ENCODE data around the gene LMNTD2.

LMNTD2 gene, protein sequence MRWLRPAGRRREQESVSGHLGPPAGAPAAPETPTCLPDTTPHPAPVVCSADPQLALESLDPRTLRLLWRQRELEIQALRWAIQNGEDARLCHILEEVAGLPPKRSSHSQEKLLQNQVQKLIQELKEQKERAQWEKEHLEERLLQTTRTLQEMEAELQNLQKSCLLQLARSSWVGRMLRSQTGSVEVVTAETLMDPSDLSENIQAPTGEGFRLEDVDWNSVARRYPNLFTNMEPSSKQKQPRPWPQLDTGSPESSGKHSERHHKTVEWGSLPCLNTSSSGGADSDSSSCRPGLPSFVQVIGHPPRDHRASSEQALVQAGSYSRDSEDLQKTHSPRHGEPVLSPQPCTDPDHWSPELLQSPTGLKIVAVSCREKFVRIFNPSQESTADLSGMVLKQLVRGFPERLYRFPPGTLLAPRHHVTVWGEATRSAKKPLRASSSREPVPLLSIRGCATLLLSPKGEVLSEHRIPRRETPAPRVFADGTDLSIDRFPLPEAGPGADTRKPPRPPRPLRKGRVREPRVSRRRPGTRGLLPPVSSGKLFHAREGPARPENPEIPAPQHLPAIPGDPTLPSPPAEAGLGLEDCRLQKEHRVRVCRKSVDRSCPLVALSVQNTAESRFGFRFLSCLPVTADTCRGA

DNA sequence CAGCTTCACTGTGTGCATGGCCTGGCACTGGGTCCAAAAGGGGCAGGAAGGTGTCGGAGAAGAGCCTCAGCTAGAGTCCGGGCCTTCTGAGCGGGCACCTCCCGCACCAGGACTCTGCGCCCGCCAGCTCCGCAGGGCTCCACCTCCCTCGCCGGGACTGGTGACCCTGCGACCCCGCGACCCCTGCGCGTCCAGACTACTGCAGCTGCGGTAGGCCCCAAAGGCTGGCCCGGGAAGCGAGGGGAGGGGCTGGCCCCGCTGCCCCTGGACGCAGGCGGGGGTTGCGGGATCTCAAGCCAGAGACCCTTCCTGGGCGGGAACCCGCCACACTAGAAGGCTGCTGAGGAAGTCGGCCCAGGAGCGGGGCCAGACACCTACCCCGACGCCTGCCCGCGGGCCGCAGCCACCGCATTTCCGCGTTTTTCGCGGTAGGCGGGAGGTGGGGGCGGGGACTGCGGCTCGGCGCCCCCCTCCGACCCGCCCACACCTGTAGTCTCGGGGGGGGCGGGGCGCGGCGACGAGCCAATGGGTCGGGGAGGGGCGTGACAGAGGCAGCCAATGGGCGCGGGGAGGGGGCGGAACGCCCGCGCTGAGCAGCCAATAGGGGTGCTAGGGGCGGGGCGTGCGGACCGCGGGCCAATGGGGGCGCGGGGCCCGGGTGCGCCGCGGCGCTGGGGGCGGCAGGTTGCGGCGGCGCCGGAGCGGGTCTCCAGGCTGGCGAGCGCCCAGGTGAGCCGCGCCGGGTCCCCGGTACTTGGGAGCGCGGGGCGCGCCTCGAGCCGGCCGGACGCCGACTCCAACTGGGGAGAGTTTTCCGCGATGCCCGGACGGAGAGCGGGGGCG lies at the start of gene LMNTD2, which contains the start of gene RASSF7:
TSS of gene LMNTD2 (minus strand) at position 434 of the 843 bp plus-strand sequence. CDS start at position 412, 22 bp downstream.
TSS of gene RASSF7 (plus strand) at position 666 of the 843 bp plus-strand sequence. CDS start 799 bp downstream, outside the sequence.
- peak; percentile 81 to 94 for DNase-seq

DNA sequence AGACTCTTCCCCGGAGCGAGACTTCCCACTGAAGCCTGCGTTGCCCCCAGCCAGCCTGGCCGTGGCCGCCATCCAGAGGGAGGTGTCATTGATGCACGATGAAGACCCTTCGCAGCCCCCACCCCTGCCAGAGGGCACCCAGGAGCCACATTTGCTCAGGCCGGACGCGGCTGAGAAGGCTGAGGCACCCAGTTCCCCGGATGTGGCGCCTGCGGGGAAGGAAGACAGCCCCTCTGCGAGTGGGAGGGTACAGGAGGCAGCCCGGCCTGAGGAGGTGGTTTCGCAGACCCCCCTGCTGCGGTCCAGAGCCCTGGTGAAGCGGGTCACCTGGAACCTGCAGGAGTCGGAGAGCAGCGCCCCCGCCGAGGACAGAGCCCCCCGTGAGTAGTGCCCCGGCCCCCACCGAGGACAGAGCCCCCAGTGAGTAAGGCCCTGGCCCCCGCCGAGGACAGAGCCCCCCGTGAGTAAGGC lies 48.8 kb upstream of the LMNTD2 start:
- DNase-seq: no peak

DNA sequence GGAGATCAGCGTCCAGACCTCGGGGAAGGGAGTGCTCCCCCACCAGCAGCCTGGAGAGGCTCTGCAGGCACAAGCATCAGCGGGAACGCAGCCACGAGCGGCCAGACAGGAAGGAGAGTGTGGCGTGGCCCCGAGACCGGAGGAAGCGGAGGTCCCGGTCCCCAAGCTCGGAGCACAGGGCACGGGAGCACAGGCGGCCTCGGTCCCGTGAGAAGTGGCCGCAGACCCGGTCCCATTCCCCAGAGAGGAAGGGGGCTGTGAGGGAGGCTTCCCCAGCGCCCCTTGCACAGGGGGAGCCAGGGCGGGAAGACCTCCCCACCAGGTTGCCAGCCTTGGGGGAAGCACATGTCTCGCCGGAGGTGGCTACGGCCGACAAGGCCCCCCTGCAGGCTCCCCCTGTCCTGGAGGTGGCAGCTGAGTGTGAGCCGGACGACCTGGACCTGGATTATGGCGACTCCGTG lies 48.3 kb upstream of the LMNTD2 start:
- no peak for DNase-seq

DNA sequence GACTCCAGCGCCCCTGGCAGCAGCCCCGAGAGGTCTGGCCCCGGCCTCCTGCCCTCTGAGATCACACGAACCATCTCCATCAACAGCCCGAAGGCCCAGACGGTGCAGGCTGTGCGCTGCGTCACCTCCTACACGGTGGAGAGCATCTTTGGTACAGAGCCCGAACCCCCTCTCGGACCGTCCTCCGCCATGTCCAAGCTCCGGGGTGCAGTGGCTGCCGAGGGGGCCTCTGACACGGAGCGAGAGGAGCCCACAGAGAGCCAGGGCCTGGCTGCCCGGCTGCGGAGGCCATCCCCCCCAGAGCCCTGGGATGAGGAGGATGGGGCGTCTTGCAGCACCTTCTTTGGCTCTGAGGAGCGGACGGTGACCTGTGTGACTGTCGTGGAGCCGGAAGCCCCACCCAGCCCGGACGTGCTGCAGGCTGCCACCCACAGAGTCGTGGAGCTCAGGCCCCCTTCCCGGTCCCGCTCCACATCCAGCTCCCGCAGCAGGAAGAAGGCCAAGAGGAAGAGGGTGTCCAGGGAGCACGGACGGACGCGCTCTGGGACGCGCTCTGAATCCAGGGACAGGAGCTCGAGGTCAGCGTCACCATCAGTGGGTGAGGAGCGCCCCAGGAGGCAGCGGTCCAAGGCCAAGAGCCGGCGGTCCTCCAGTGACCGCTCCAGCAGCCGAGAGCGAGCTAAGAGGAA lies 47.6 kb upstream of the LMNTD2 start:
- no peak for DNase-seq

DNA sequence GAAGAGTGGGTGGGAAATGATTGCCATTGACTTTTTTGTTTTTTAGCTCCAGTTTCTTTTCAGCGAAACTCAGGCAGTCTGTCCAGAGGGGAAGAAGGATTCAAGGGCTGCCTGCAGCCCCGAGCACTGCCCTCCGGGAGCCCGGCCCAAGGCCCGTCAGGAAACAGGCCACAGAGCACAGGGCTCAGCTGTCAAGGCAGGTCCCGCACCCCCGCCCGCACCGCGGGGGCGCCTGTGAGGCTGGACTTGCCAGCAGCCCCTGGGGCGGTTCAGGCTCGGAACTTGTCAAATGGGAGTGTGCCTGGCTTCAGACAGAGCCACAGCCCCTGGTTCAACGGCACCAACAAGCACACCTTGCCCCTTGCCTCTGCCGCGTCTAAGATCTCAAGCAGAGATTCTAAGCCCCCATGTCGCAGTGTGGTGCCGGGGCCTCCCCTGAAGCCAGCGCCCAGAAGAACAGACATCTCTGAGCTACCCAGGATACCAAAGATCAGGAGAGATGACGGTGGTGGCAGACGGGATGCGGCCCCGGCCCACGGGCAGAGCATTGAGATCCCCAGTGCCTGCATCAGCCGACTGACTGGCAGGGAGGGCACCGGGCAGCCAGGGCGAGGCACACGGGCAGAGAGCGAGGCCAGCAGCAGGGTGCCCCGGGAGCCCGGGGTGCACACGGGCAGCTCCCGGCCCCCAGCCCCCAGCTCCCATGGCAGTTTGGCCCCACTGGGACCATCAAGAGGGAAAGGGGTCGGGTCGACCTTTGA lies 46.7 kb upstream of the LMNTD2 start:
- DNase-seq: no peak

DNA sequence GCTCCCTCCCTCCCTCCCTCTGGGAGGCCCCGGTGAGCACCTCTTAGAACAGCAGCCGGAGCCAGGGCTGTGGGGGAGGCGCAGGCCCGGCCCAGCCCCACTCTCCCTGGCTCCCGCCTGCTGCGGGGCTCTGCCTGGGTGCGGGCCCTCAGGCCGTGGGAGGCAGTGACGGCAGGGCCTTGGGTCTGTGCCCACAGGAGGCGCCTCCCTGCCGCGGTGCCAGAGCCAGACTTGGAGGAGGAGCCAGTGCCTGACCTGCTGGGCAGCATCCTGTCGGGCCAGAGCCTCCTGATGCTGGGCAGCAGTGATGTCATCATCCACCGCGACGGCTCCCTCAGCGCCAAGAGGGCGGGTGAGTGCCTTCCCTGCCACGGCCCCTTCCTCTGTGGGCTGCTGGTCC lies 45.7 kb upstream of the LMNTD2 start:
- no peak for DNase-seq

DNA sequence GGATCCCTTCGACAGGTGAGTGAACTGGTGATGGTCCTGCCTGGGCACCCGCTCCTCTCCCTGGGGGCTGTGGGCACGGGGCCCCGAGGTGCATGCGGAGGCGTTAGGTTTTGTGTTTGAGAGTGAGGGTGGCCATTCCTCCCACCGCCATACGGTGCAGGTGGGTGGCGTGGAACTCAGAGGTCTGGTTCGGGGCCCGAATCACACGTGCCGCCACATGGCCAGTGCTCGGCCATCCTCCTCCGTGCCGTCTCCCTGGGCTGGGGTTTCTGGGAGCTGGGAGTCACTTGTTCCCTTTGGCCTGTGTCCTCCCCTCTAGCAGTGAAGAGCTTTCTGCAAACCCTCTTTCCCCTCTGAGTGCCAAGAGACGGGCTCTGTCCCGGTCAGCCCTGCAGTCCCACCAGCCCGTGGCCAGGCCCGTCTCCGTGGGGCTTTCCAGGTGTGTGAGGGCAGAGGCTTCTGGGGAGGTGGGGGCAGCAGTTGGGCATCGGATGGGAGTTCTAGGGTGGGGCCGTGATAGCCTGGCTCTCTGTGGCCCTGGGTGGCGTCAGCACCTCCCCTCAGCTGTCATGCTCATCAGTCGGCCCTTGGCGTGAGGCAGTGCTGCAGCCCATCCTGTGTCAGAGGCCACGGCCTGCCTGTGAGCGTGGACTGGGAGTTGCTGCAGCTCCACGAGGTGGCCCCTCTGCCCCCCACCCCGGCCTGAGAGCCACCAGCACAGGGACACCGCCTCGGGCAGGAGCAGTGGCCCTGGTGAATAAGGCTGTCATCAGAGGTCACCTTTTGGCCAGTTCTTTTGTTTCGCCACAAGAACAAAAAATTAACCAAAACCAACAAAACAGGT lies 45.0 kb upstream of the LMNTD2 start:
- no peak for DNase-seq

DNA sequence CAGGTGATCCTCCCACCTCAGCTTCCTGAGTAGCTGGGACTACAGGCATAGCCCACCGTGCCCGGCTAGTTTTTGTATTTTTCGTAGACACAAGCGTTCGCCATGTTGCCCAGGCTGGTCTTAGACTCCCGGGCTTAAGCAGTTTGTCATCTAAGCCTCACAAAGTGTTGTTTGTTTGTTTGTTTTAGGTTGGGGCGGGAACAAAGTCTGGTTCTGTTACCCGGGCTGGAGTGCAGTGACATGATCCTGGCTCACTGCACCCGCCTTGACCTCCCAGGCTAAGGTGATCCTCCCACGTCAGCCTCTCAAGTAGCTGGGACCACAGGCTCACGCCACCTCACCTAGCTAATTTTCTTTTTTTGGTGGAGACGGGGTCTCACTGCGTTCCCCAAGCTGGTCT lies 42.6 kb upstream of the LMNTD2 start:
- DNase-seq: no peak

DNA sequence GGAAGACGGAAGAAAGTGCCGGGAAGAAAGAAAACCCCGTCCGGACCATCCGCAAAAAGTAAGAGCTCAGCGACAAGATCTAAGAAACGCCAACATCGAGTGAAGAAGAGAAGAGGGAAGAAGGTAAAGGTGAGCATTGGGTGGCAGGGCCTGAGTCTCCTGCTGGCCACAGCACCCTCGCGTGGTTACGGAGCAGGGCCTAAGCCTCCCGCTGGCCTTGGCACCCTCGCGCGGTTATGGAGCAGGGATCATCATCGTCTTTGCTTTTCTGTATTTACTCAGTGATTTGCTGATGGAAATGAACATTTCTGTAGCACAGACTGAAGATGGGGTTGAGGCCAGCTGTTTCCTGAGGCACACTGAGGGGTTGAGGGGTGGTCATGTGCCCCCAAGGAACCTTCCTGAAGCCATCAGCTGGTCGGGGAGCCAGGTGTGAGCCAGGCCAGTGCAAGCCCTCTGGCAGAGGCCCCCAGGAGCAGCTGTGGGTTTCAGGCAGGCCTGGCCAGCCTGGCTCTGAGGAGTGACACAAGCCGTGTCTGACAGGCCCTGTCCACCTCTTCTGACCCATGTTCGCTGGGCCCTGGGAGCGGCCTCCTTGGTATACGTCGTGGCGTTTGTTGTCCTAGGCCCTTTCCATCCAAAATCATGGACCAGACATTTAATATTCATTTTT lies 41.2 kb upstream of the LMNTD2 start:
- no peak for DNase-seq

DNA sequence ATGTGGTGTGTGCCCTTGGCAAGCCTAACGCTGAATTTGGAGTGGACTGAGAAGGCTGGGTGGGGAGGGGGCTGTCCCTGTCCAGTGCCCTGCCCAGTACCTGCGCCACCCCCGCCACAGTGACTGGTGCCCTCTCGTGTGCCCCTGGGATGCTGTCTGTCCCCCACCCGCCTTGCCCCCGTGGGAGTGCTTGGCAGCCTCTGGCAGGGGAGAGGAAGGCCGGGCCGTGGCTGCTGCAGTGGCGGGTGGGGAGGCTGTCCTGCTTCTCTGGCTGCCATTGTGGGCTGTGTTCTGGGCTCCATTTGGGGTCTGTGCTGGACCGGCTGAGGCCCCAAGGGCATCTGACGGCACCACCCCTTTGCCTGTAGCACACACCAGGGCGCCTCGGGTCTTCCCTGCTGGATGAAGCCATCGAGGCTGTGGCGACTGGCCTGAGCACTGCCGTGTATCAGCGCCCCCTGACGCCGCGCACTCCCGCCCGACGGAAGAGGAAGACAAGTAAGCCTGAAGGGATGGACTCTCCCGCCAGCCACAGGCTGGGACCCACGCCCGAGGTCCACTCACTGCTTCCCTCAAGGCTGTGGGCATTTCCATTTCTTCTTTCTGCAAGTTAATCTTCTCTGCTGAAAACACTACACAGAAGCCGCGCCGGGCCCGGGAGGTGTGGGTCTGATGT lies 37.6 kb upstream of the LMNTD2 start:
- no peak for DNase-seq

DNA sequence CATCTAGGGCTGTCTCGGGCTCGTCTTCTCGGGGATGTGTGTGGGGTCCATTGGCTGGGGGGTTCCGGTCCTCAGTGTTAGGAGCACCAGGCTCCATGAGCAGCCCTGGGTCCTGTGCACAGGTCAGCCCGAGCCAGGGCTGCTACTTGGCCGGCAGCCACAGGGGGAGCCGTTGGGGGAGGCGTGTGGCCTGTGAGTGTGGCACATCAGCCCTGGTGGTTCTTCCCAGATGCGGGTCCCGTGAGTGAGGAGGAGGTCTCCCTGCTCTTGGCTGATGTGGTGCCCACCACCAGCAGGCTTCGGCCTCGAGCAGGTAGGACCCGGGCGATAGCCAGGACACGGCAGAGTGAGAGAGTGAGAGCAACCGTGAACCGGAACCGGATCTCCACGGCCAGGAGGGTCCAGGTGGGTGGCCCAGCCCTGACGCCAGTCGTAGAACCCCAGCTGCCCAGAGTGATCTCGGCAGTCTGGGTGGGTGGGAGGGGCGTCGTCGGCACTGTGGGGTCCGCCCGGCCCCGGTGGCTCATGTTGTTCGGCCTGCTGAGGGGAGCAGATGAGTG lies 36.7 kb upstream of the LMNTD2 start:
- DNase-seq: no peak

DNA sequence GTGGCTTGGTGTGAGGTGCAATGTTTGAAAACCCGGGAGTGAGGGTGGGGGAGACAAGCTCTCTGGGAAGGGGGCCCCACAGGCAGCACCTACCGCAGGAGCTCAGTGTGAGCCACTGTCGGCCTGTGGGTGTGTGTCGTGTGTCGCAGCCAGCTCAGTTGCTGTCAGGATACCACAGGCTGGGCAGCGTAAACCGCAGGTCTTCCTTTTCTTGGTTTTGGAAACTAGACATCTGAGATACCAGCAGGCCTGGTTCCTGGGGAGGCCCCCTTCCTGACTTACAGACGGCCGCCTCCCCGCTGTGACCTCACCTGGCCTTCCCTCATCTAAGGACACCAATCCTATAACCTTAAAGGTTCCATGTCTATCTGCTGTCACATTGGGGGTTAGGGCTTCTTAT lies 35.8 kb upstream of the LMNTD2 start:
- DNase-seq: no peak

DNA sequence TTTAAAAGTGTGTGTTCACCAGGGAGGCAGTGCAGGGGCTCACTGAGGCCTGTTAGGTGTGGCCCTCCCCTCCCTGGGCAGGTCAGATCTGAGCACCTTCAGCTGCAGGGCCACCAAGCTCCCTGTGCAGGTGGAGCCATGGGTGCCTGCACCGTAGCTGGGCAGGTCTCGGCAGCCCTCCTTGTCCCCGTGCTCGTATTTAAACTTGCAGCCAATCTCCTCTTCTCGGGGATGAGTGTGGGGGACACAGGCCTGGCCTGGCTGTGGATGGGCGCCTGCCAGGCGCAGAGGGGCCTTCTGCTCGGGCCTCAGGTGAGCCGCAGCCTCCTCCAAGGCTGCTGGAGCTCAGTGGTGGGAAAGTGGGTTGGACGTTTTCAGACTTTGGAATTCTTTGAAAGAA lies 34.9 kb upstream of the LMNTD2 start:
- no peak for DNase-seq

DNA sequence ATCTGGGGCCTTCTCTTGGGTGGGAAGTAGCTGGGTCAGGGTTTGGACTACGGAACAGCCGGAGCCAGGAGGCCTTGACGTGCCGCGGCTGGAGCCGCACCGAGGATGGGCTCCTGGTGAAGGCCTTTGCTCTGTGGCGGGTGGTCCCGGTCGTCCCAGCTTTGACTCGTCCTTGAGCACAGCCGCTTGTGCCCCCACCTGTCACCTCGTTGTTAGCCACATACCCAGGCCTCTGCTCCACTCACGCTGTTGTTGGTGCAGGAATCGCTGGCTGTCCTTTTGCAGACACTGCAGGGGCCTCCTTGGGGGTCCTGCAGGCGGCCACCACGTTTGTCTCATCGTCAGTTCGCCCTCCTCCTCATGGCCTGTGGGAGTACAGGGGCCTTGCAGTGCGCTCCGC lies 32.8 kb upstream of the LMNTD2 start:
- DNase-seq: no peak

DNA sequence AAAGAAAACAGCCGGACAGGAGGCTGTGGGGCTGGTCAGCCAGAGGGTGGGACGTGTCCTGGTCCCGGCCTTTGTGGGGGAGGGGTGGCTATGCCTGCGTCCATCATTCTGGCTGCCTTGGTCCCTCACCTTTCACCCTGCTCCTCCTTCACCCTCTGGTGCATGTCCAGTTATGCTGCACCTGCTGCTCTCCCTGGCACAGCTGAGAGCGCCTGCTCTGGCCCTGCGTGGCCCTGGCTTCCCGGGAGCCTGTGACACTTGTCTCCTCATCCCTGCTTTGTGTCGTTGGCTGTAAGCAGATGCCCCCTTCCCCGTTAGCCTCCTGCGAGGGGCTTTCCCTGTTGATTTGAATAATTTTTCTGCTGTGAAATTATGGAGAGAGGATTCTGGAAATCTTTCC lies 32.4 kb upstream of the LMNTD2 start:
- no peak for DNase-seq

DNA sequence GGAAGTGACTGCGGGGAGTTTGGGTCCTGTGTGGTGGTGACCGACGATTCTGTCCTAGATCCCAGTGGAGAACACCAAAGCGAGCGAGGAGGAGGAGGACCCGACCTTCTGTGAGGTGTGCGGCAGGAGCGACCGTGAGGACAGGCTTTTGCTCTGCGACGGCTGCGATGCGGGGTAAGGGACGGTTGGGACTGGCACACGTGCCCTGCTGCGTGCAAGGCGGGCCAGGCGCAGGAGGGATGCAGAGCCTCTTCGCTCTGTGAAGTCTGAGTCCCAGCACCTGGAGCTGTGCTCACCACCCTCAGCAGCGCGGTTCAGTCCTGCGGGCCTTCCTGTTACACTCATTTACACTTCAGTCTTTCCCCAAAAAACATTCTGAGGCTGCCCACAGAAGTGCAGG lies 32.0 kb upstream of the LMNTD2 start:
- no peak for DNase-seq

DNA sequence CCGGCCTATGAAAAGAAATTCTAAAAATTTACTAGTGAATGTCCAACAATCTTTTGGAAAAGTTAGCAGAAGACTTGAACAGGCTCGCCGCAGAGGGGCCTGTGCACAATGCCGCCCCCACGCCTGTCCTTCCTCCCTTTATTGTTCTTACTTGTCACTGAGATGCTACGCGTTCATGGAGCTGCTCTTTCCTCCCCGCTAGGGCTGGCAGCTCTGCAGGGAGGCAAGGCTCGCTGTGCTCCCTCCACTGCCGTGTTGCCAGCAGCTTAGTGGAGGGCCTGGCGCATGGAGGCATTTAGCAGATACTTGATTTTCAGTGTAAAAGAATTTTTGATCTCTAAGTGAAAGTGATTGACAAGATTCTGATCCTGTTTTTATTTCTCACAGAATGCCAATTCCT lies 30.5 kb upstream of the LMNTD2 start:
- no peak for DNase-seq

DNA sequence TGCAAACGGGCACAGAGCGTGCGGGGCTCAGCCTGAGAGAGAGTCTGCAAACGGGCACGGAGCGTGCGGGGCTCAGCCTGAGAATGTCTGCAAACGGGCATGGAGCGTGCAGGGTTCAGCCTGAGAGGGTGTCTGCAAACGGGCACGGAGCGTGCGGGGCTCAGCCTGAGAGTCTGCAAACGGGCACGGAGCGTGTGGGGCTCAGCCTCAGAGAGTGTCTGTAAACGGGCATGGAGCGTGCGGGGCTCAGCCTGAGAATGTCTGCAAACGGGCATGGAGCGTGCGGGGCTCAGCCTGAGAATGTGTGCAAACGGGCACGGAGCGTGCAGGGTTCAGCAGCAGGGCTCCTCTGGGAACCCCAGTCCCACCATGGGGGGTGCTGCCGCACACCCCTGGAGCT lies 29.3 kb upstream of the LMNTD2 start:
- no peak for DNase-seq

DNA sequence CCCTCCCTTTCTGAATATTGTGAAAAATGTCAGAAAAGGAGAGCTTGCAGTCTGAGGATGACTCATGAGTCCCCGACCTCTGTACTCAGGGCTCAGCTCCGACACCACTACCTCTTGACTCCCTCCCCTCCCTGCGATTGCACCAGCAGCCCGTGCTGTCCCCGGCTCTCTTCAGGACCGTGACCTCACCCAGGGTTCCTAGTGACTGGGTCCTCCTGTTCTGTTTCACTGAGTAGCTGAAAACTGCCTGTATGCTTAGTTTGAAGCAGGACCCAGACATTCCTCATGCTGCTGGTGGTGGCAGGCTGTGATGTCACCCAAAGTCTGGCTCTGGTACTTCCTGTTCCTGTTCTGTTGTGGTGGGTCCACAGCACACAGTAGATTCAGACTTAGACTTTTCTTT lies 27.4 kb upstream of the LMNTD2 start:
- peak; percentile 83 to 86 for DNase-seq
